ENCODE data around the gene C2orf80. TPM values are rescaled to one million over a fixed set of nuclear protein-coding genes. Genes with fewer than 3 reads are reported as not detected.

Gene C2orf80
- total RNA-seq = not detected

DNA sequence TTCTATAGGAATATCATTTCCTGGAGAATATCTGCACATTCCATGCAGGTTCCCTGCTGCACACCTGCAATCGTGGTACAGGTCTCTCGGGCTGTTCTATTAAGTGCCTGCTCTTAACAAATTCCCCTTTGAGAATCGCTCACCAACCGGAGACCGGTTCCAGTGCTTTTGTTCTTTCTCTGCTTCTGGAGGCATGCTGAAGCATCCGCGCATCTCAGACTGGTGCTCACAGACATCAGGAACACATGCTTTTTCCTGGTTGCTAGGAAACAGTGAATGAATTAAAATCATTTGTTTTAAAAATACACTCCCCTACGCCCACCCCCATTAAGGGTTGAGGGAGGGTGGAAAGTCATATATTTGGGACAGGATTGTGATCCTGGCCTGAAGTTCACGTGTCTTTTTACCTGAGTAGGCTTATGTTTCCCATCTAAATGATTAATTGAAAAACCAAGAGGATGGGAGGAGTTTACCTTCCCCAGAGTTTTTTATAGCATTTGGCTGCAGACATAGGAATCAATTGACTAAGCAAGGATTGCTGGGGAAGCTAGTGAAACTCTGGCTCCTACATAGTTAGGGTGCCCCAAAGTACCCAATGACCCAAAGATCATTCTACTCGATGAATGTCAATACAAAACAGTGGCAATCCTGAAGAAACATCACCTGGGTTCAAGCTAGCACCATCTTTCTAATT is at the start of gene C2orf80:
C2orf80 (minus strand) TSS at position 221 of the 694 bp plus-strand sequence. CDS start 3,044 bp downstream, outside the sequence.
- Histone ChIP-seq H3K4me1 (no peaks in the 10 kb centered on the region), H3K9me3 (no peaks in the 10 kb centered on the region), H3K36me3 (no peaks in the 10 kb centered on the region), H3K27me3 (no peaks in the 10 kb centered on the region), H3K4me3 (no peak within 1 kb of the TSS), H3K27ac (no peak within 1 kb of the TSS)
- TF ChIP-seq, protein P1, sequence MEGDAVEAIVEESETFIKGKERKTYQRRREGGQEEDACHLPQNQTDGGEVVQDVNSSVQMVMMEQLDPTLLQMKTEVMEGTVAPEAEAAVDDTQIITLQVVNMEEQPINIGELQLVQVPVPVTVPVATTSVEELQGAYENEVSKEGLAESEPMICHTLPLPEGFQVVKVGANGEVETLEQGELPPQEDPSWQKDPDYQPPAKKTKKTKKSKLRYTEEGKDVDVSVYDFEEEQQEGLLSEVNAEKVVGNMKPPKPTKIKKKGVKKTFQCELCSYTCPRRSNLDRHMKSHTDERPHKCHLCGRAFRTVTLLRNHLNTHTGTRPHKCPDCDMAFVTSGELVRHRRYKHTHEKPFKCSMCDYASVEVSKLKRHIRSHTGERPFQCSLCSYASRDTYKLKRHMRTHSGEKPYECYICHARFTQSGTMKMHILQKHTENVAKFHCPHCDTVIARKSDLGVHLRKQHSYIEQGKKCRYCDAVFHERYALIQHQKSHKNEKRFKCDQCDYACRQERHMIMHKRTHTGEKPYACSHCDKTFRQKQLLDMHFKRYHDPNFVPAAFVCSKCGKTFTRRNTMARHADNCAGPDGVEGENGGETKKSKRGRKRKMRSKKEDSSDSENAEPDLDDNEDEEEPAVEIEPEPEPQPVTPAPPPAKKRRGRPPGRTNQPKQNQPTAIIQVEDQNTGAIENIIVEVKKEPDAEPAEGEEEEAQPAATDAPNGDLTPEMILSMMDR (IDR thresholded peaks at IDR 0.05) = no peak
- no peak for DNase-seq (ENCODE audit: low spot score)

DNA sequence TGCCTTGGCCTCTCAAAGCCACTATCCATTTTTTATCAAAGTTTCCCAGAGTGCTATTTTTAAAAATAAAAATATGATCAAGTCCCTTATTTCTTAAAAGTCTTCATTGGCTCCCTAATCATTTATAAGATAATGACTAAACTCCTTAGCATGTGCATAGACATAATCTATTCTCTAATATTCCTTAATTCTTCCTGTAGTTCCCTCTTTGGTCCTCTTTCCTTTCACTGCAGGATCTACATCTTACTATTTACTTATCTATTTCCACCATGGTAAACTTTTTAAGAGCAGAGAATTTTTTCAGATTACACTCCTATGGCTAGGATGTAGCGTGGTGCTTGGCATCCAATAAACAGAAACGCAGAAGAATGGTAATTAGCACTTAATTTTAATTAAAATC is 46.0 kb upstream of the C2orf80 start:
- peaks cover 43% of the 10 kb centered on the region for H3K36me3 ChIP-seq
- no peak overlapping the region for H3K4me3 ChIP-seq
- no peaks in the 10 kb centered on the region for H3K4me1 ChIP-seq
- no peak overlapping the region for H3K27ac ChIP-seq
- peaks cover 0 to 4% of the 10 kb centered on the region in 2 donors for H3K9me3 ChIP-seq
- no peaks in the 10 kb centered on the region for H3K27me3 ChIP-seq
- no peak for DNase-seq (ENCODE audit: low spot score)
- TF ChIP-seq, protein P1 (IDR thresholded peaks at IDR 0.05) = no peak

DNA sequence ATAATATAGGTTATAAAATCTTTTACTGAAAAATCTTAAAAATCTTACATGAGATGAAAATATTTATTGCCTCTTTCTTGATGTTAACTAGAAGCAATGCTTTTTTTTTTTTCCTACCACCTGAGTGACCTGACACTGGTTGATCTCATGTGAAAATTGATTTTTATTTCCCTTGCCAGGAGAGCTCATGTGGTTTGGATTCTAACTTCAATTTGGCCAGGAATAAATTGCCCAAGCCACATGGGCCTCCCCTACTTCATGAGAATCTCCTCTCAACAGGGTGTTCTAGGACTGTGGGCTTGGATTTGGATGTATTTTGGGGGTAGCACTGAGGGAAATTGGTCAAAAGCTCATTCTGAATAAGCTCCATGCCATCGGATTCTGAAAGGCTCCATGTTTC is 45.0 kb upstream of the C2orf80 start:
- Histone ChIP-seq H3K36me3 (peaks cover 34% of the 10 kb centered on the region), H3K27me3 (no peaks in the 10 kb centered on the region), H3K4me1 (no peaks in the 10 kb centered on the region), H3K4me3 (no peak overlapping the region), H3K27ac (no peak overlapping the region), H3K9me3 (peaks cover 0 to 4% of the 10 kb centered on the region in 2 donors)
- TF ChIP-seq, protein P1 (IDR thresholded peaks at IDR 0.05) = no peak
- no peak for DNase-seq (ENCODE audit: low spot score)

DNA sequence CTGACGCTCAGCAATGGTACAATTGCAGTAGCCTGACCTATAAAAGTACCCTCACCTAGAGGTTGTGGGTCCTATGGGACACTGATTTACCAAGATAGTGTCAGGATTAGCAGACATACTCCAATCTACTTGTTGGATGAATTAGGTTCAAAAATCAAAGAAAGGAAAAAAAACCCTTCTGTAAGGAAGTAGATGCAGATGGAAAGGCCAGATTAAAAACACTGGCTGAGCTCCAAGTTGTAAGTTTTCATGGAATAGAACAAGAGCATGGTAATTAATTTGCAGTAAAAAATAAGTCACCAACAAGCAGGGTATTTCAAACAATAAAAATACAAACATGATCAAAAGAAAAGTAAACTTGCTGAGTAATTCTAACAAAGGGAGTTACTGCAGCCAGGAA is 38.6 kb upstream of the C2orf80 start:
- no peaks in the 10 kb centered on the region for H3K27me3 ChIP-seq
- TF ChIP-seq, protein P1 (IDR thresholded peaks at IDR 0.05) = no peak
- peaks cover 0 to 4% of the 10 kb centered on the region in 2 donors for H3K9me3 ChIP-seq
- no peak overlapping the region for H3K27ac ChIP-seq
- no peaks in the 10 kb centered on the region for H3K36me3 ChIP-seq
- DNase-seq (ENCODE audit: low spot score) = no peak
- H3K4me1 ChIP-seq = no peaks in the 10 kb centered on the region
- no peak overlapping the region for H3K4me3 ChIP-seq

DNA sequence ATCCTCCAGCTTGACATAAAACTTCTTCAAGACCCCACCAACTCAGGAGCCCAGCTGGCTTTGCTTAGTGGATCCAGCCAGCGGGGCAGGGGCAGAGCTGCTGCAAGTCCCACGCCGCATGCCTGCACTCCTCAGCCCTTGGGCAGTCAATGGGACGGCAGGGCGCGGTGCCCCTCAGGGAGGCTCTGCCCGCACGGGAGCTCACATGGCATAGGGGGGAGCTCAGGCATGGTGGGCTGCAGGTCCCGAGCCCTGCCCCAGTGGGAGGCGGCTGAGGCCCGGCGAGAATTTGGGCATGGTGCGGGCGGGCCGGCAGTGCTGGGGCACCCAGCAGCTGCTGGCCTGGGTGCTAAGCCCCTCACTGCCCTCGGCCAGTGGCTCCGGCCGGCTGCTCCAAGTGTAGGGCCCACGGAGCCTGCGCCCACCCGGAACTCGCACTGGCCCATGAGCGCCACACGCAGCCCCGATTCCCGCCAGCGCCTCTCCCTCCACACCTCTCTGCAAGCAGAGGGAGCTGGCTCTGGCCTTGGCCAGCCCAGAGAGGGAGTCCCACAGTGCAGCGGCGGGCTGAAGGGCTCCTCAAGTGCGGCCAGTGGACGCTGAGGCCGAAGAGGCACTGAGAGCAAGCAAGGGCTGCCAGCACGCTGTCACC is 37.9 kb upstream of the C2orf80 start:
- H3K27ac ChIP-seq = no peak overlapping the region
- H3K4me1 ChIP-seq = no peaks in the 10 kb centered on the region
- H3K4me3 ChIP-seq = no peak overlapping the region
- peaks cover 0 to 4% of the 10 kb centered on the region in 2 donors for H3K9me3 ChIP-seq
- no peaks in the 10 kb centered on the region for H3K27me3 ChIP-seq
- no peak for DNase-seq (ENCODE audit: low spot score)
- TF ChIP-seq, protein P1 (IDR thresholded peaks at IDR 0.05) = no peak
- no peaks in the 10 kb centered on the region for H3K36me3 ChIP-seq

All from right atrium auricular region (tissue), 2 donors.